GM18502 (cell line): Measurements from ENCODE around the gene FBXL15.

ENCODE experiments used
- ATAC-seq: cut with Tn5 transposase; IDR thresholded peaks from one replicate; pipeline ENCODE4 v1.9.1; 2021; ENCODE audit warnings: mild to moderate bottlenecking; ENCODE audit not compliant: unreplicated experiment, poor library complexity

FBXL15 gene, protein sequence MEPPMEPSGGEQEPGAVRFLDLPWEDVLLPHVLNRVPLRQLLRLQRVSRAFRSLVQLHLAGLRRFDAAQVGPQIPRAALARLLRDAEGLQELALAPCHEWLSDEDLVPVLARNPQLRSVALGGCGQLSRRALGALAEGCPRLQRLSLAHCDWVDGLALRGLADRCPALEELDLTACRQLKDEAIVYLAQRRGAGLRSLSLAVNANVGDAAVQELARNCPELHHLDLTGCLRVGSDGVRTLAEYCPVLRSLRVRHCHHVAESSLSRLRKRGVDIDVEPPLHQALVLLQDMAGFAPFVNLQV

DNA sequence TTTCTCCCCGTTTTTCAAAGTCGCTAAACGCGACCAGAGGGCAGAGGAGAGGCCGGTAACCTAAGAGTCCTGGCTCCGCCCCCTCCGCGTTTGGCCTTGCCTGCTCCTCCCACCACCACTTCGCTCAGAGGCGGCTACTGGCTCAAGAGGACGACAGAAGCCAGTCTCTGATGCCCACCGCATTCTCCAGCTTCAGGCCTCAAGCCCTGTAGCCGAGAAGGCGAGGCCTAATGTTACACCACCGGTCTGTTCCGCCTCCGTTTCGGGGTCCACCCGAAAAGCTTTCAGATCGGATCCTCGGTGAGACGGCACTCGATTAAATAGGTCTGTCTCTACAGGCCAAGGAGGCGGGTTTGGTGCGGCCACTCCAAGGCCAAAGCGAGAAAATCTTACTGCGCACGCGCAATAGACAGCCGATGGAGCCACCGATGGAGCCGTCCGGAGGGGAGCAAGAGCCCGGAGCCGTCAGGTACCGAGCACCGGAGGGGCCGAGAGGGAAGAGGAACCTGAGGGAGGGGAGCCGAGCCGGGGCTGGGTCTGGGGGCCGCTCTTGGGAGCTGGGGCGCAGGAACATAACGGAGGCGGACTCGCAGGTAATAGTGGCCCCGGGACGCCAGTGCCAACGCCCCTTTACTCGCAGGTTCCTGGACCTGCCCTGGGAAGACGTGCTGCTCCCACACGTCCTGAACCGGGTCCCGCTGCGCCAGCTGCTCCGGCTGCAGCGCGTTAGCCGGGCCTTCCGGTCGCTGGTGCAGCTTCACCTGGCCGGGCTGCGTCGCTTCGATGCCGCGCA lies at the start of gene FBXL15:
TSS of gene FBXL15 (plus strand) at position 123 of the 793 bp plus-strand sequence. CDS start at position 417, 294 bp downstream.
- ATAC-seq: peak; percentile 67

DNA sequence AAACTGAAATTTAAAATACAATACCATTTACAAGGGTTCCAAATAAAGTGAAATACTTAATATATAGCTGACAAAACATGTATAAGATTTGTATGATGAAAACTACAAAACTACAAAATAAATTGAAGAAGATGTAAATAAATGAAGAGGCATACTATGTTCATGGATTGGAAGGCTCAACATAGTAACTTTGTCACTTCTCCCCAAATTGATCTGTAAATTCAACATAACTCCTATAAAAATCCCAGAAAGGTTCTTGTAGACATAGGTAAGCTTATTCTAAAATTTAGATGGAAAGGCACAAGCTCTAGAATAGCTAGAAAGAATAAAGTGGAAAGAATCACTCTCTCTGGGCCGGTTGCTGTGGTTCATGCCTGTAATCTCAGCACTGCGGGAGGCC lies 49.3 kb upstream of the FBXL15 start:
- no peak for ATAC-seq

- no peak for ATAC-seq
These were observed 45.4 kb upstream of the FBXL15 start for GRCh38 chr10:102375250-102375649.

- no peak for ATAC-seq
These were observed 44.8 kb upstream of the FBXL15 start for GRCh38 chr10:102375867-102376266.

GRCh38 chr10:102376901-102377300 lies 43.7 kb upstream of the FBXL15 start:
- no peak for ATAC-seq

DNA sequence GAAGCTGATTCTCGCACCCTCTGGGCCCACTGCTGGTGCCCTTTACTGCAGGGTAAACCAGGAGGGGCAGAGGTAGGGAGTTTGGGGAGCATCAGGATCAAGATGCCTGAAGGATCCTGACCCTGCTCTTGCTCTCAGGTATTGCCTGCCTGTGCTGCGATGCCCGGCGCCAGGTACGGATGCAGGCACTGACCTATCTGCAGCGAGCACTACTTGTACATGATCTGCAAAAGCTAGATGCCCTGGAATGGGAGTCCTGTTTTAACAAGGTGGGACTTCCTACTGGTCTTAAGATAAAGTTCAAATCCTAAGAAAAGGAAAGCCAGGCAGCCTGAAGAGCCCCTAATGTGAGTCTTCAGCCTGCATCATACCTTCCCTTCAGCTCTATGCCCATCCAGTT lies 41.3 kb upstream of the FBXL15 start:
- no peak for ATAC-seq

- ATAC-seq: no peak
These were observed 38.7 kb upstream of the FBXL15 start for GRCh38 chr10:102381983-102382382.

GRCh38 chr10:102382871-102383270 lies 37.8 kb upstream of the FBXL15 start:
- ATAC-seq: no peak

DNA sequence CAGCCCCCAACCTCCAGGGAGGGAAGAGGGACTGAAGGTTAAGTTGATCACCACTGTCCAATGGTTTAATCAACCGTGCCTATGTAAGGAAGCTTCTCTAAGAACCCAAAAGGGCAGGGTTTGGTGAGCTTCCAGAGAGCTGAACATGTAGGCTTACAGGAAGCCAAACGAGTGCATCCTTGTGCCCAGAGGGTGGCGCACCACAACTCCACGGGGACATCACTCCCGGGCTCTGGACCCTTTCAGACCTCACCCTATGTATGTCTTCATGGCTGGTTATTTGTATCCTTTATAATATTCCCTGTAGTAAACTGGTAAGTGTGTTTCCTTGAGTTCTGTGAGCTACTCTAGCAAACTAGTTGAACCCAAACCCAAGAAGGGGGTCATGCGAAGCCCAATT lies 36.6 kb upstream of the FBXL15 start:
- ATAC-seq: no peak

DNA sequence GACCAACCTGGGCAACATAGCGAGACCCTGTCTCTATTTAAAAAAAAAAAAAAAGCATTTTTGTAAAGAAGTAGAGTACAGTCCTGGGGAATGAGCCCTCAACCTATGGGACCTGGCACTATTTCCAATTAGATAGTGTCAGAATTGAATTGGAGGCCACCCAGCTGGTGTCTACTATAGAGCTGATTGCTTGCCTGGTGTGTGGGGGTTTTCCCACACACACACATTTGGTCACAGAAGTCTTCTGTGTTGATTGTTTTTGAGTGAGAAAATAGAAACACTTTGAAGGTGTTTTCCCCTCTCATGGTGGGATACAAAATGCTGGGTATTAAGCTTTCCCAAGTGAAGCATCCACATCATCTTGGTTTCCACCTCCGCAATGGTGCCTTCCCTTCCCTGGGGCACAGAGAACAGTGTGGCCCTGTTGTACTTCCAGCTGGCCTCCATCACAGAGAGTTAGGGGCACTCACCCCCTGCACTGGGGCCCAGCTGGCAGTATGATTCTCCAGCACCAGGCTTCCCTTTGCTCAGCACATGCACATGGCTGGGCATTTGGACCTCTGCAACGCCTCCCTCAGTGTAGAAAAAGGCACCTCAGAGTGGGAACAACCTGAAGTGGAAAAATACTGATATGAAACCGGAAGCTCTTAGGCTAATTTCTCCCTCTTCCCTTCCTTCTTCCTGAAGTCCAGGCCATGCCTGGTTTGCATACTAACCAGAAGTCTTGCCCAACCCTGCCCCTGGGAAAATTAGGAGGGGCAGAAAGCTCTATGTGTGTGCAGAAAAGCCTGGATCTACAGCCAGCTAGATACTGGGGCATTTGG lies 35.8 kb upstream of the FBXL15 start:
- no peak for ATAC-seq

DNA sequence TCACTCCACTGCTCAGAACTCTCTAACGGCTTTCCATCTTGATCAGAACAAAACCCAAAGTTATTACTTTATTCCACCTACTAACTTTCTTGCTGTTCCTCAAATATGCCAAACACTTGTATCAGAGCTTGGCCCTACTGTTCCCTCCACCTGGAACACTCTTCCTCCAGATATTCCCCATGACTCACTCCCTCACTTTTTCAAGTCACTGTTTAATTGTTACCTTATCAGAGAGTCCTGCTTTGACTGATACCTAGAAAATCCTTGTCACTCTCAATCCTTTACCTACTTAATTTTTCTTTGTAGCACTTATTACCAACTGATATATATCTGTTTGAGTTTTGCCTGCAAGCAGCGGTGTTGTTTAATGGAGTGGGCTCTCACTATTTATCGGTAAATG lies 30.7 kb upstream of the FBXL15 start:
- ATAC-seq: no peak

- ATAC-seq: no peak
These were observed 28.3 kb upstream of the FBXL15 start for GRCh38 chr10:102392306-102392705.

- no peak for ATAC-seq
These were observed 27.1 kb upstream of the FBXL15 start for GRCh38 chr10:102393411-102394078.

DNA sequence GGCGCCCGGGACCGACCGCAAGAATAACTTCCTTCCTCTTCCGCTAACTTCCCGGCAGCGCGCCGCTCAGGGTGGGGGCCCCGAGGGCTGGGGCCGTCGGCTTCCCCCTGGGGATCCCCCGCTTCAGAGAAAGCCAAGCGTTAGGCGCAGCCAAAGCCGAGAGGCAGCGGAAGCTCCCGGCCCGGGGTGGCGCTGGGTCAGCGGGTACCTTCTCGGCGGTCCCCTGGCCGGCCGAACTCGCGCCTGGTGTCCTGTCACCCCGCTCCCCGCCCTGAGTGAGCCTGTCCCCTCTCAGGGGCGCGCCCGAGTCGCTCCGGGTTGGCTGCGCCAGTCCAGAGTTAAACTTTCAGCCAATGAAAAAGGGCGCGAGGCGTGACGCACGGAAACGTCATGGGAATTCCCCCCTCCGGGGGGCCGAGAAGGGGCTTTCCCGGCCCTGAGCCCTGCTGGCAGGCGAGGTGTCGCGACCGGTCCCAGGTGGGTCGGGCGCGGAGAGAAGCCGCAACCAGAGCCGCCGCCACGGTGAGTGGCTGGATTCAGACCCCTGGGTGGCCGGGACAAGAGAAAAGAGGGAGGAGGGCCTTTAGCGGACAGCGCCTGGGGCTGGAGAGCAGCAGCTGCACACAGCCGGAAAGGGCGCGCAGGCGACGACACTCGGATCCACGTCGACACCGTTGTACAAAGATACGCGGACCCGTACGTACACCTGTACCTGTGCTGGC lies 26.4 kb upstream of the FBXL15 start:
- peak; percentile 82 for ATAC-seq

- peak; percentile 9 for ATAC-seq
These were observed 25.7 kb upstream of the FBXL15 start for GRCh38 chr10:102394801-102395399.

DNA sequence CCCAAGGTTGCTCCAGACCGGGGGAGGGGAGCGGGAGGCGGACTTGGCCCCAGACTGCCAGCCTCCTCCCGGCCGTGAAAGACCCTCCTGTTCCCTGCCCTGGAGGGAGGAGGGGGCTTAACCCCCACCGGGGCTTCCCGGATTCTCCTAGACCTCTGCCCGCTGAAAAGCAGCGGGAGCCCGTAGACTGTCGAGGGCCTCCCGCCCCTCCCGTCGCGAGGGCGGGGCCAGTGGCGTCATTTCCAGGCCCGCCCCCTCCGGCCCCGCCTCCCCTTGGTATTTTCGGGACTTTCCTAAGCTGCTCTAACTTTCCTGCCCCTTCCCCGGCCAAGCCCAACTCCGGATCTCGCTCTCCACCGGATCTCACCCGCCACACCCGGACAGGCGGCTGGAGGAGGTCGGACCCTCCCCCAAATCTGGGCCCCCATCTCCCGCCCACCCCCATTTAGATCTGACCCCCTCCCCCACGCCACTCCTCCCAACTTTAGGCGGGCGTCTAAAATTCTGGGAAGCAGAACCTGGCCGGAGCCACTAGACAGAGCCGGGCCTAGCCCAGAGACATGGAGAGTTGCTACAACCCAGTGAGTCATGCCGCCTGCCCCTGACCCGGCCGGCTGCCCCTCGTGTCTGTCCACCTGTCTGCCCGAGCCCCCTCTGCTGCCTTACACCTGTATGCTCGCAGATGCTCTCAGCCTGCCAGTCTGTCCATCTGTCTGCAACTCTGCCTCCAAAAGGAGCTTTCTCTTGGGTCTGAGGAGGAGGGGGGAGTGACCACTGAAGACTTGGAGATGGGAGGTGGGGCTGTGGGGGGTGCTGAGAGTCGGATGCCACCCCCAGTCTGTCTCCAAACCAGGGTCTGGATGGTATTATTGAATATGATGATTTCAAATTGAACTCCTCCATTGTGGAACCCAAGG lies 25.0 kb upstream of the FBXL15 start, which contains the start of gene NFKB2:
TSS of gene NFKB2 (plus strand) at position 306 of the 917 bp plus-strand sequence. CDS start at position 561, 255 bp downstream.
- ATAC-seq: peak; percentile 27

GRCh38 chr10:102396317-102396650 lies 24.4 kb upstream of the FBXL15 start:
- ATAC-seq: no peak

GRCh38 chr10:102396730-102397151 lies 23.9 kb upstream of the FBXL15 start:
- ATAC-seq: no peak
